Measurements from ENCODE around the gene TCF12. TPM values are rescaled to one million over a fixed set of nuclear protein-coding genes. Genes with fewer than 3 reads are reported as not detected.
A peak's percentile ranks its signal among the peaks of the same experiment; 100 is the strongest.

The TCF12 gene
- total RNA-seq, 2 donors from 2014 or later: 71.5 to 77.0 TPM

GRCh38 chr15:57323299-57323805, 404.9 kb downstream of the TCF12 start:
- Mint-ChIP-seq H3K36me3 (ENCODE audit: low read depth) (peaks cover 2% of the 10 kb centered on the region), H3K4me3 (no peak overlapping the region), H3K27me3 (peaks cover 24% of the 10 kb centered on the region), H3K27ac (no peak overlapping the region), H3K4me1 (peaks cover 5% of the 10 kb centered on the region)
- DNase-seq: no peak
- ATAC-seq: no peak
- no peaks in the 10 kb centered on the region for H3K9me3 ChIP-seq (ENCODE audit: control insufficient read depth, low read length, poor library complexity, severe bottlenecking)

DNA sequence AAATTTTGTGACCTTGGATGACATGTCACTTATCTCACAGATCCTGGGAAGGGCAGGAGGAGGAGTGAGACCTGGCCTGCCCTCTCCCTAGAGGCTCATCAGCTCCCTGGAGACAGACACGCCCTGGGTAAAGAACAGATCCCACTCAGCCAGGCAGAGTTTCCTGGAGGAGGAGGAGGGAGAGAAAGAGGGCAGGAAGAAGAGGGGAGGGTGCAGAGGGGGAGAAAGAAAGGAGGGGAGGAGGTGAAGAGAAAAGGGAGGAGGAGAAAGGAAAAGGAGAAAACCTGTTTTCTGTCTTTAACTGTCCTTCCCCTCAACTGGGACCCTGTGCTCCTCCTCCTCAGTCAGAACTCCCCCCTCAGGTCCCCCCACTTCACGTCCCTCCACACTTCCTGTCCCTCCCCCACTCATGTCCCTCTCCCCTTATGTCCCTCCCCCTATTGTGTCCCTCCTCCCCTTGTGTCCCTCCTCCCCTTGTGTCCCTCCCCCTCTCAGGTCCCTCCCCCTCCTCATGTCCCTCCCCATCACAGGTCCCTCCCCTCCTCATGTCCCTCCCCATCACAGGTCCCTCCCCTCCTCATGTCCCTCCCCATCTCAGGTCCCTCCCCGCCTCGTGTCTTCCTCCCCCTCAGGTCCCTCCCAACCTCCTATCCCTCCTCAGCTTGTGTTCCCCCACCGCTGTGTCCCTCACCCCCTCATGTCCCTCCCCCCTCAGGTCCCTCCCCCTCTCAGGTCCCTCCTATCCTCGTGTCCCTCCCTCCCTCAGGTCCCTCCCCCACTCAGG, 405.6 kb downstream of the TCF12 start:
- ATAC-seq: peak; percentile 33
- H3K4me3 Mint-ChIP-seq: no peak overlapping the region
- H3K27ac Mint-ChIP-seq: no peak overlapping the region
- no peaks in the 10 kb centered on the region for H3K9me3 ChIP-seq (ENCODE audit: control insufficient read depth, low read length, poor library complexity, severe bottlenecking)
- H3K4me1 Mint-ChIP-seq: peaks cover 5% of the 10 kb centered on the region
- H3K36me3 Mint-ChIP-seq (ENCODE audit: low read depth): peaks cover 2% of the 10 kb centered on the region
- H3K27me3 Mint-ChIP-seq: peaks cover 30% of the 10 kb centered on the region
- DNase-seq: no peak

DNA sequence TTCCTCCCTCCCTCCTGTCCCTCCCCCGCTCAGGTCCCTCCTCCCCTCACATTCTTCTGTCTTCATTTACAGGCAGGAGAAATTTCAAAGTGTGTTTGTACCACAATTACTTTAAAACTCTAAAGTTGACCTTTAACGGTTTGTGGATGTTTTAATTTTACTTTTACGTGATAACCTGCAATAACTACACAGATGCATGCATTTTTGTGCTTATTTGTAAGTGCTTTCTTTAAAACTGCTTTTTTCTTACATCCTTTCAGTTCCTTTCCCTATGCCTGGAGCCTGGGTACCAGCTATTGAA, 406.1 kb downstream of the TCF12 start:
- H3K36me3 Mint-ChIP-seq (ENCODE audit: low read depth): peaks cover 2% of the 10 kb centered on the region
- no peaks in the 10 kb centered on the region for H3K9me3 ChIP-seq (ENCODE audit: control insufficient read depth, low read length, poor library complexity, severe bottlenecking)
- no peak overlapping the region for H3K27ac Mint-ChIP-seq
- H3K27me3 Mint-ChIP-seq: peaks cover 36% of the 10 kb centered on the region
- no peak for ATAC-seq
- H3K4me3 Mint-ChIP-seq: no peak overlapping the region
- H3K4me1 Mint-ChIP-seq: peaks cover 5% of the 10 kb centered on the region
- no peak for DNase-seq

DNA sequence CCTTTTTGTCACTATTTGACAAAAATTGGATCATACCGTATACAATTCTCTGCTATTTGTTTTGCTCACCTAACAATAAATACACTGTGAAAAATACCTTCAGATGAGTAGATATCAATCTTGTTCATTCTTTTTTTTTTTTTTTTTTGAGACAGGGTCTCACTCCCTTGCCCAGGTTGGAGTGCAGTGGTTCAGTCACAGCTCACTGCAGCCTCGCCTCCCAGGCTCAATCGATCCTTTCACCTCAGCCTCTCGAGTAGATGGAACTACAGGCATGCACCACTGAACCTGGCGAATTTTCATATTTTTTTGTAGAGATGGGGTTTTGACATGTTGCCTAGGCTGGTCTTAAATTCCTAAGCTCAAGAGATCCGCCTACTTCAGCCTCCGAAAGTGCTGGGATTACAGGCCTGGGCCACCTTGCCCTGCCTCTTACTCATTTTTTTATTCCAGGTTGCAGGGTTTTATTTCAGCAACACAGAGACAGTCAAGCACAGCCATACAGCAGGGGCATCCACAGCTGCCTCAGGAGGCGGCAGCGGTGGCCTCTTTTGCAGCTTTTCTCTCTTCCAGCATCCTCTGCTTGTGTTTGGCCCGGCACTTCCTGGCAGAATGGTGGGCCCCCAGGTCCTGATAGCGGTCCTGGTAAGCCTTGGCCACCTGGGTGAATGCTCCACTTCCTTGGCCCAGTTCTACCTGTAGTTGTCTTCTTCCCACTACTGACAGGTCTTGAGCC, 406.7 kb downstream of the TCF12 start:
- H3K36me3 Mint-ChIP-seq (ENCODE audit: low read depth): peaks cover 2% of the 10 kb centered on the region
- H3K27me3 Mint-ChIP-seq: peaks cover 41% of the 10 kb centered on the region
- H3K27ac Mint-ChIP-seq: no peak overlapping the region
- no peaks in the 10 kb centered on the region for H3K9me3 ChIP-seq (ENCODE audit: control insufficient read depth, low read length, poor library complexity, severe bottlenecking)
- ATAC-seq (no peak), DNase-seq (no peak)
- H3K4me3 Mint-ChIP-seq: no peak overlapping the region
- peaks cover 5% of the 10 kb centered on the region for H3K4me1 Mint-ChIP-seq

DNA sequence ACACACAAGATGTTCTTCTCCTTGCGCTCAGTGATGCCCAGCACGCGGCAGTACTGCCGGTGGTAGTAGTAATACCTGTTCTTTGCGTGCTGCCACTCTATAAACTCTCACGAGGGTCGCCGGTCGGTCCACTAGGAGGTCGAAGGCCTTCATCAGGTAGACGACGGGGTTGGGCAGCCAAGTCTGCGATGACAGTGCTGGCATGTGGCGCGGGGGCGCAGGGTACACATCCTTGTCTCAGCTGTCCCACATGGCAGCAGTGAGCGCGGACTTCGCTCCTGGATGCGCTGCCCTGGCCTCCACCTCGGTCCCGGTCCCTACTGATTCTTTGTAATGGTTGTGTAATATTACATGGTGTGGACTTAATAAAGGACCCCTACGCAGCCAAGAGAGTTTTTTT, 407.8 kb downstream of the TCF12 start:
- Mint-ChIP-seq H3K4me1 (peaks cover 9% of the 10 kb centered on the region), H3K27ac (no peak overlapping the region)
- ATAC-seq: no peak

GRCh38 chr15:57327985-57328471, 409.6 kb downstream of the TCF12 start:
- ATAC-seq: no peak
- no peak overlapping the region for H3K4me3 Mint-ChIP-seq
- H3K4me1 Mint-ChIP-seq: peaks cover 9% of the 10 kb centered on the region
- H3K36me3 Mint-ChIP-seq (ENCODE audit: low read depth): peaks cover 2% of the 10 kb centered on the region
- no peak for DNase-seq
- peaks cover 47% of the 10 kb centered on the region for H3K27me3 Mint-ChIP-seq
- H3K9me3 ChIP-seq (ENCODE audit: control insufficient read depth, low read length, poor library complexity, severe bottlenecking): no peaks in the 10 kb centered on the region
- no peak overlapping the region for H3K27ac Mint-ChIP-seq

More for the DNA sequence above, 407.8 kb downstream of the TCF12 start:
- Mint-ChIP-seq H3K4me3 (no peak overlapping the region), H3K36me3 (ENCODE audit: low read depth) (peaks cover 2% of the 10 kb centered on the region), H3K27me3 (peaks cover 44% of the 10 kb centered on the region)
- H3K9me3 ChIP-seq (ENCODE audit: control insufficient read depth, low read length, poor library complexity, severe bottlenecking): no peaks in the 10 kb centered on the region
- DNase-seq: no peak

DNA sequence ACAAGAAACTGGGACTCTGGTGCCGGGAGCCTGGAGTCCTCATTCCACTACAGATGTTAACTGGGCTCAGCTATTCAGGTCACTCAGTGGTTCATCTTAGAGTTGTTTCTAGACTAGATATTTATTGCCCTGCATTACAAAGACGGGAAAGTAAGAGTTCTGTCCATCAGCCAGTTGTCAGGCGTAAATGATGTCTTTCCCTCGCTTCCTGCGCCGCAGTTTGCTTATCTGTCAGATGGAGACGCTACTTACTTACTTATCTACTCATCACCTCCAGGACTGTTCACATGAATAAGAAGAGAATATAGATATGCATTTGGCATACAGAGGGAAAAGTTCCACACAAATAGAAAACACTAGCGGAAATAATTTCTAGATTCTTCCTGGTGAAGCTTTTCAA, 410.0 kb downstream of the TCF12 start:
- Mint-ChIP-seq H3K4me3 (no peak overlapping the region), H3K36me3 (ENCODE audit: low read depth) (peaks cover 2% of the 10 kb centered on the region), H3K4me1 (peaks cover 9% of the 10 kb centered on the region), H3K27ac (no peak overlapping the region), H3K27me3 (peaks cover 51% of the 10 kb centered on the region)
- H3K9me3 ChIP-seq (ENCODE audit: control insufficient read depth, low read length, poor library complexity, severe bottlenecking): no peaks in the 10 kb centered on the region
- ATAC-seq (no peak), DNase-seq (no peak)

- Mint-ChIP-seq H3K4me3 (no peak overlapping the region), H3K27ac (no peak overlapping the region), H3K36me3 (ENCODE audit: low read depth) (peaks cover 2% of the 10 kb centered on the region), H3K27me3 (peaks cover 52% of the 10 kb centered on the region), H3K4me1 (peaks cover 9% of the 10 kb centered on the region)
- ATAC-seq: no peak
- DNase-seq: no peak
- H3K9me3 ChIP-seq (ENCODE audit: control insufficient read depth, low read length, poor library complexity, severe bottlenecking): no peaks in the 10 kb centered on the region
These were observed 410.5 kb downstream of the TCF12 start for GRCh38 chr15:57328897-57329296.

- Mint-ChIP-seq H3K4me1 (peaks cover 7% of the 10 kb centered on the region), H3K4me3 (no peak overlapping the region), H3K36me3 (ENCODE audit: low read depth) (peaks cover 4% of the 10 kb centered on the region), H3K27ac (no peak overlapping the region), H3K27me3 (peaks cover 61% of the 10 kb centered on the region)
- H3K9me3 ChIP-seq (ENCODE audit: control insufficient read depth, low read length, poor library complexity, severe bottlenecking): no peaks in the 10 kb centered on the region
- ATAC-seq (no peak), DNase-seq (no peak)
These were observed 411.3 kb downstream of the TCF12 start for GRCh38 chr15:57329582-57330367.

DNA sequence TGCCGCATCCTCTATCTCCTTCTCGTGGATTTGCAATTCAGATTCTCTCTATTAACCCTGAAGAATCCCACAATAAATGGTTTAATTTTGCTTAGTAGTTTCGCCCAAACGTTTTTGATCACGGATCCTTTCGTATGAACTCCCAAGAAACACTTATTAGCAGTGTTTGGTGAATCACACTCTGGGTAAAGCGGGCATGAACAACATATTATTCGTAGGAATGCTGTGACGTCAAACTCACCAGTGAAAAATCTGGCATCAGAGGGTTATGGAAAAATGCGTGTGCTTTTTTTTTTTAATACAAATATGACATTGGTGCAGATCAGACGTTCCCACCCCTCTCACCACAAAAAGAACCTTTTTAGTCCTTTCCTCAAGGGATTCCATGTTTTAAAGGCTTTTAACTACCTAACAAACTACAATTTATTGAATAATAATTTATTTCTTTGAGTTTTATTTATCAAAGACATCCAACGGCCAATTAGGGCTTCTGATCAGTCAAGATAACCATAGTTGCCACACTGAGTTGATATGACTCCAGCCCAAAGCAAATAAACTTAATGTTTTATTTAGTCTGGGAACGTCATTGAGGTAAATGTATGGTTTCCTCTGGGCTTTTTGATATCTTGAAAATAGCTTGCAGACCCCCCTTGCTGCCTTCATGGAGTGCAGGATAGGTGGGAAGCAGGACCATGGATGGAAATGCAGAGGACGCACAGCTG, 412.3 kb downstream of the TCF12 start:
- H3K9me3 ChIP-seq (ENCODE audit: control insufficient read depth, low read length, poor library complexity, severe bottlenecking): no peaks in the 10 kb centered on the region
- H3K36me3 Mint-ChIP-seq (ENCODE audit: low read depth): peaks cover 2% of the 10 kb centered on the region
- no peak overlapping the region for H3K27ac Mint-ChIP-seq
- H3K27me3 Mint-ChIP-seq: peaks cover 64% of the 10 kb centered on the region
- H3K4me3 Mint-ChIP-seq: no peak overlapping the region
- ATAC-seq (no peak), DNase-seq (no peak)
- peaks cover 5% of the 10 kb centered on the region for H3K4me1 Mint-ChIP-seq

GRCh38 chr15:57332326-57332725, 413.9 kb downstream of the TCF12 start:
- peaks cover 4% of the 10 kb centered on the region for H3K4me1 Mint-ChIP-seq
- no peaks in the 10 kb centered on the region for H3K9me3 ChIP-seq (ENCODE audit: control insufficient read depth, low read length, poor library complexity, severe bottlenecking)
- no peak overlapping the region for H3K4me3 Mint-ChIP-seq
- ATAC-seq (no peak), DNase-seq (no peak)
- peaks cover 2% of the 10 kb centered on the region for H3K36me3 Mint-ChIP-seq (ENCODE audit: low read depth)
- H3K27me3 Mint-ChIP-seq: peaks cover 72% of the 10 kb centered on the region
- no peak overlapping the region for H3K27ac Mint-ChIP-seq

GRCh38 chr15:57333487-57333886, 415.0 kb downstream of the TCF12 start:
- peaks cover 2% of the 10 kb centered on the region for H3K36me3 Mint-ChIP-seq (ENCODE audit: low read depth)
- H3K27ac Mint-ChIP-seq: no peak overlapping the region
- ATAC-seq (no peak), DNase-seq (no peak)
- no peaks in the 10 kb centered on the region for H3K9me3 ChIP-seq (ENCODE audit: control insufficient read depth, low read length, poor library complexity, severe bottlenecking)
- H3K27me3 Mint-ChIP-seq: peaks cover 76% of the 10 kb centered on the region
- no peak overlapping the region for H3K4me3 Mint-ChIP-seq
- H3K4me1 Mint-ChIP-seq: peaks cover 4% of the 10 kb centered on the region
